Effector memory CD4-positive, alpha-beta T cell (primary cell): Measurements from ENCODE around the gene FGF19.

ENCODE experiments used
- DNase-seq, 3 donors: peaks; one replicate each; pipeline ENCODE4 v3.0.0-alpha.2; 2020
- H3K27ac ChIP-seq: 2 replicates; pipeline ENCODE4 v1.7.0; 2013; ENCODE audit warnings: mild to moderate bottlenecking, low read length, moderate library complexity; ENCODE audit not compliant: insufficient read depth, poor library complexity, severe bottlenecking
- H3K27me3 ChIP-seq: replicated peaks from 2 replicates; pipeline ENCODE4 v1.7.0; 2013; ENCODE audit warnings: mild to moderate bottlenecking, low read length; ENCODE audit not compliant: insufficient read depth, control insufficient read depth, poor library complexity, severe bottlenecking
- H3K36me3 ChIP-seq: 2 replicates; pipeline ENCODE4 v1.7.0; 2013; ENCODE audit warnings: mild to moderate bottlenecking, low read length, moderate library complexity; ENCODE audit not compliant: control insufficient read depth, insufficient read depth
- H3K4me1 ChIP-seq: 2 replicates; pipeline ENCODE4 v1.7.0; 2013; ENCODE audit warnings: low read length, mild to moderate bottlenecking; ENCODE audit not compliant: control insufficient read depth, insufficient read depth, poor library complexity, severe bottlenecking
- H3K4me3 ChIP-seq: 2 replicates; pipeline ENCODE4 v1.7.0; 2013; ENCODE audit warnings: low read length, low read depth, mild to moderate bottlenecking; ENCODE audit not compliant: insufficient read depth, poor library complexity, severe bottlenecking
- H3K9me3 ChIP-seq: 2 replicates; pipeline ENCODE4 v1.7.0; 2013; ENCODE audit warnings: mild to moderate bottlenecking, low read length, moderate library complexity; ENCODE audit not compliant: control insufficient read depth

The FGF19 gene

DNA sequence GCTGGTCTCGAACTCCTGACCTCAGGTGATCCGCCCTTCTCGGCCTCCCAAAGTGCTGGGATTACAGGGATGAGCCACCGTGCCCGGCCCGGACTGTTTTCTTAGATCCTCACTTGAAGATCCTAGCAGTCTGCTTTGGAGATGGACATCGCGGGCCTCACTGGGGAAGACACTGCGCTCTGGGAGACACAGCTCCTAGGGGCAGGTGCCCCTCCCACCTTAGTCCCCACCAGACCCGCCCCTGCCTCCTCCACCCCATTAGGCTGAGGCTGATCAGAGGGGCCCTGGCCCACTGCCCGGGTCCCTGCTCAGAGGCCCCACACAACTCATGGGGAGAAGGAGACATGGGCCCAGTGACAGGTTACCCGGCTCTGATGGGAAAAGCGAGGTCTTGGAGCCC is 17.4 kb downstream of the FGF19 start:
- Histone ChIP-seq H3K9me3 (no peaks in the 10 kb centered on the region), H3K36me3 (no peaks in the 10 kb centered on the region), H3K4me1 (no peaks in the 10 kb centered on the region), H3K4me3 (no peak overlapping the region), H3K27me3 (no peaks in the 10 kb centered on the region), H3K27ac (no peak overlapping the region)
- DNase-seq = no peak

DNA sequence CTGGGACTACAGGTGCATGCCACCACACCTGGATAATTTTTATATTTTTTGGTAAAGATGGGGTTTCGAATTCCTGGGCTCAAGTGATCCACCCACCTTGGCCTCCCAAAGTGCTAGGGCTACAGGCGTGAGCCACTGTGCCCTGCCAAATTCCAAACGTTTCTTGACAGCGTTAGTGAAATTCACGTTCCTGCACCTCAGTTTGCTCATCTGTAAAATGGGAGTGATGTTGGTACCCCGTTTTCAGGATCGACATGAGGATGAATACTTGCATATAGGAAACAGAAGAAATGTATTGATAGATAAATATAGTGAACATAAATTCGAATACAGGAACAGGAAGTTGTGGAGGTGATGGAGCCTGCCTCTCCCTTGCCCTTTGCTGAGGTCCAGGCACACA is 18.5 kb downstream of the FGF19 start:
- no peaks in the 10 kb centered on the region for H3K27me3 ChIP-seq
- H3K27ac ChIP-seq = no peak overlapping the region
- no peaks in the 10 kb centered on the region for H3K9me3 ChIP-seq
- no peak overlapping the region for H3K4me3 ChIP-seq
- no peak for DNase-seq
- H3K4me1 ChIP-seq = no peaks in the 10 kb centered on the region
- H3K36me3 ChIP-seq = no peaks in the 10 kb centered on the region

GRCh38 chr11:69684651-69685050 is 19.2 kb downstream of the FGF19 start:
- H3K4me3 ChIP-seq = no peak overlapping the region
- H3K27me3 ChIP-seq = no peaks in the 10 kb centered on the region
- H3K4me1 ChIP-seq = no peaks in the 10 kb centered on the region
- H3K9me3 ChIP-seq = no peaks in the 10 kb centered on the region
- H3K27ac ChIP-seq = no peak overlapping the region
- no peaks in the 10 kb centered on the region for H3K36me3 ChIP-seq
- no peak for DNase-seq

DNA sequence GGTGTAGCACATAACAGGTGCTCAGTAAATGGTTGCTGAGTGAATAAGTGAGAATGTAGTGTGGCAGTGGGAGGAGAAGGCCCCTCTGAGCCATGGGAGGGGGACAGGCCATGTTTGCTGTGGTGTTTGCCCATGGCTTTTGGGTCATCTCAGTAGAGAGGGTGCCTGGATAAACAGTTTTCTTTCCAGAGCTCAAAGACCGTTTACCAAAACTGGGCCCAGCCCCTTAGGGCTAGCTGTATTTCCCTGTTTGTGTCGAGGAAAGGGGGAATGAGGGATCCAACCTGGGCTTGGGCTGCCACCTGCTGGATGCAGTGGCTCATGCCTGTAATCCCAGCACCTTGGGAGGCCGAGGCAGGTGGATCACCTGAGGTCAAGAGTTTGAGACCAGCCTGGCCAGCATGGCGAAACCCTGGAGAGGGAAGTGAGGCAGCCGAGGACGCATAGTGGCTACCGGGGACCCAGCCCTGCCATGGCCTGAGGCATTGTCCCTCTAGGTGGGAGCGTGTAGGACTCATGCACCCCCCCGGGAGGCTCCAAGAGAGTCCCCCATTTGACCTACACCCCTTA is 20.0 kb downstream of the FGF19 start:
- H3K27ac ChIP-seq = no peak overlapping the region
- no peak for DNase-seq
- H3K27me3 ChIP-seq = no peaks in the 10 kb centered on the region
- H3K9me3 ChIP-seq = no peaks in the 10 kb centered on the region
- H3K4me1 ChIP-seq = no peaks in the 10 kb centered on the region
- no peaks in the 10 kb centered on the region for H3K36me3 ChIP-seq
- no peak overlapping the region for H3K4me3 ChIP-seq

DNA sequence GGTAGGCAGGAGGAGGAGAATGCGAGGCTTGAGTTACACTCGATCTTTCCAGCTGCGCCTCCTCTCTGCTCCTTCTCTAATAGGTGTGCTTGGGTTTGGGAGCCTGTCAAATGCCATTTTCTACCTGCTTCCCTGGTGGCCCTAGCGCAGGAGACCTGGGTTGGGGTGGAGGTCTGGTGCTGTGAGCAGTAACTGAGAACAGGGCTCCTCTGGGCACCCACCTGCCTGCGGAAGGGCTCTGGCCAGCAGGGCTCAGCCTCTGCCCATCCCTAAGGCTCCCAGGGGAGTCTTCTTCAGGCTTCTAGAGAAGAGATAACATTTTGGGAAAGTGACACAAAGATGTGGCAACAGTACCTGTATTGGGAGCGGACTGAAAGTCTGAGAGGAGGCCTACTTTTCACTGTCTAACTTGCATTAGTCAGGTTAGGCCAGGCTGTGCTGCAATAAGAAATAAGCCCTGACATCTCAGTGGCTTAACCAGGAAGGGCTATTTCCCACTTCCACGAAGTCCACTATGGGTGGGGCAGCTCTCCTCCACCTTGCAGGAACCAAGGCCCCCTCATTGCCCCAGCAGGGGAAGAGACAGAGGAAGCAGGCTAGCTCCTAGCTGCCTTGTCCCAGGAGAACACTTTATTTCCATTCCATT is 21.0 kb downstream of the FGF19 start:
- Histone ChIP-seq H3K27me3 (no peaks in the 10 kb centered on the region), H3K36me3 (no peaks in the 10 kb centered on the region), H3K4me1 (no peaks in the 10 kb centered on the region), H3K9me3 (no peaks in the 10 kb centered on the region), H3K27ac (no peak overlapping the region), H3K4me3 (no peak overlapping the region)
- no peak for DNase-seq

DNA sequence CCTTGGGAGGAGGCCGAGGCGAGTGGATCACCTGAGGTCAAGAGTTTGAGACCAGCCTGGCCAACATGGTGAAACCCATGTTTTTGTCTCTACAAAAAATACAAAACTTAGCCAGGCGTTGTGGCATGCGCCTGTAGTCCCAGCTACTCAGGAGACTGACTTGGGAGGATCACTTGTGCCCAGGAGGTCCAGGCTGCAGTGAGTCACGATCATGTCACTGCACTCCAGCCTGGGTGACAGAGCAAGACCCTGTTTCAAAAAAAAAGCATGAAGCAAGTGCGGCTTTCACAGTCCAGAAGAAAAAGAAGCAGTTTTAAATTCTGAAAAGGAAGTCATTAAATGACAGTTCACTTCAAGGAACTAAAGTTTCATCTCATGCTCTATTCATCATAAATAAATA is 21.6 kb downstream of the FGF19 start:
- H3K9me3 ChIP-seq = no peaks in the 10 kb centered on the region
- DNase-seq = no peak
- no peaks in the 10 kb centered on the region for H3K27me3 ChIP-seq
- H3K4me1 ChIP-seq = no peaks in the 10 kb centered on the region
- no peaks in the 10 kb centered on the region for H3K36me3 ChIP-seq
- H3K4me3 ChIP-seq = no peak overlapping the region
- H3K27ac ChIP-seq = no peak overlapping the region

- no peak overlapping the region for H3K4me3 ChIP-seq
- H3K9me3 ChIP-seq = no peaks in the 10 kb centered on the region
- H3K36me3 ChIP-seq = no peaks in the 10 kb centered on the region
- H3K27me3 ChIP-seq = no peaks in the 10 kb centered on the region
- no peak for DNase-seq
- no peak overlapping the region for H3K27ac ChIP-seq
- H3K4me1 ChIP-seq = no peaks in the 10 kb centered on the region
These were observed 23.1 kb downstream of the FGF19 start for GRCh38 chr11:69680688-69681087.

GRCh38 chr11:69677749-69678148 is 26.1 kb downstream of the FGF19 start:
- Histone ChIP-seq H3K36me3 (peaks cover 4% of the 10 kb centered on the region), H3K27ac (no peak overlapping the region), H3K4me1 (peaks cover 9% of the 10 kb centered on the region), H3K4me3 (no peak overlapping the region), H3K9me3 (no peaks in the 10 kb centered on the region), H3K27me3 (no peaks in the 10 kb centered on the region)
- no peak for DNase-seq

DNA sequence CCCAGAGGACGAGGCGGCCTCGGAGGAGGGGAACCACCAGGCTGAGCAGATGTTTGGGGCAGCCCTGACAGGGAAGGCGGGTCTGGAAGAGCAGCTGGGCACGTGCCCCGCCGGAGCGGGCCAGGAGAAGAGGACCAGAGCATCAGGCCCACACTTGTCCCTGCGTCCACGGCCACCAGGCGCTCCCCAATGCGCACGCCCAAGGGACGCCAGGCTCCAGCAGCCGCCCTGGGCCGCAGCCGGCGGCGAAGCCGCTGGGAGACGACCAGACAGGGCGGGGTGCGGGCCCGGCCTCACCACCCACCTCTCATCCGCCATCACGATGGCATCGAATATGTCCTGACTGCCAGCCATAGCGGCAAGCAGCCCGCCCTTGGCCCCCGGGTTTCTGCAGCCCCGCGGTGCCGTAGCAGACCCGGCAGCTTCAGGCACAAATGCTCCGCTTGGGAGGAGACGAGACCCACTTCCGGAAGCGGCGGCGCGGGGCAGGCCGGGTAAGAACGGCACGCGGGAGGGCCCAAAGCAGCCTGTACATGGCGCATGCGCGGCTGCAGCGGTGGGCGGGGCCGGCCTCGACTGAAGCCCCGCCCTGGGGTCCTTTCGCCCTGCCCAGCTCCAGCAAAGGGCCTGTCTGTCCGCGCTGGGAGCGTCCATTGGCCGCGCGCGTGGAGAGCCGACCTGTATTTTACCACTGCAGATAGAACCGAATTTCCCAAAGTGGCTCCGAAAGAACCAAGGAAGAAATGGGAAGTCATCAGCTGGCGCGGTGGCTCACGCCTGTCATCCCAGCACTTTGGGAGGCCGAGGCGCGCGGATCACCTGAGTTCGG is 28.7 kb downstream of the FGF19 start, which contains the start of gene LTO1:
TSS of gene LTO1 (minus strand) at position 468 of the 829 bp plus-strand sequence. CDS start at position 354, 114 bp downstream.
- peak within 1 kb of the TSS; percentile 82 for H3K27ac ChIP-seq
- H3K9me3 ChIP-seq = no peaks in the 10 kb centered on the region
- peak within 1 kb of the TSS; percentile 80 for H3K4me3 ChIP-seq
- peaks cover 18% of the 10 kb centered on the region for H3K36me3 ChIP-seq
- DNase-seq = peak; percentile 88 to 92 (median 91)
- peaks cover 9% of the 10 kb centered on the region for H3K4me1 ChIP-seq
- no peaks in the 10 kb centered on the region for H3K27me3 ChIP-seq
